Bronchial epithelial cell (primary cell): ENCODE data around the gene E2F8. TPM values are rescaled to one million over a fixed set of nuclear protein-coding genes. Genes with fewer than 3 reads are reported as not detected.

Experiments used
- DNase-seq: peaks from one replicate; pipeline ENCODE4 v3.0.0-alpha.2; 2010; ENCODE audit warnings: low read depth
- FAIRE-seq: peaks from 2 replicates; lab custom pipeline; 2011; peaks lifted over from hg19 to GRCh38; lab: Jason Lieb, UNC
- H3K27me3 ChIP-seq: 2 replicates; pipeline ENCODE4 v1.5.1; 2011; ENCODE audit warnings: low read length; ENCODE audit not compliant: control insufficient read depth, insufficient read depth
- H3K36me3 ChIP-seq: 2 replicates; pipeline ENCODE4 v1.5.1; 2011; ENCODE audit warnings: low read length; ENCODE audit not compliant: control insufficient read depth, insufficient read depth
- H3K4me3 ChIP-seq: 2 replicates; pipeline ENCODE4 v1.5.1; 2011; ENCODE audit warnings: mild to moderate bottlenecking, low read depth, low read length, control low read depth
- total RNA-seq: library from RNA; depleted of rRNA; stranded (reverse); fragments of >200 nt; gene quantifications from 2 replicates; pipeline ENCODE4 v1.2.1, GENCODE V29; 2014
- TF ChIP-seq, protein P1 (sequence below): IDR thresholded peaks from 2 replicates; pipeline ENCODE4 v1.5.1; 2011; ENCODE audit warnings: mild to moderate bottlenecking, moderate library complexity, low read length, control low read depth, inconsistent platforms; ENCODE audit not compliant: insufficient read depth, severe bottlenecking

The E2F8 gene
- total RNA-seq, 1 donor from 2014 or later = 0.26 TPM

DNA sequence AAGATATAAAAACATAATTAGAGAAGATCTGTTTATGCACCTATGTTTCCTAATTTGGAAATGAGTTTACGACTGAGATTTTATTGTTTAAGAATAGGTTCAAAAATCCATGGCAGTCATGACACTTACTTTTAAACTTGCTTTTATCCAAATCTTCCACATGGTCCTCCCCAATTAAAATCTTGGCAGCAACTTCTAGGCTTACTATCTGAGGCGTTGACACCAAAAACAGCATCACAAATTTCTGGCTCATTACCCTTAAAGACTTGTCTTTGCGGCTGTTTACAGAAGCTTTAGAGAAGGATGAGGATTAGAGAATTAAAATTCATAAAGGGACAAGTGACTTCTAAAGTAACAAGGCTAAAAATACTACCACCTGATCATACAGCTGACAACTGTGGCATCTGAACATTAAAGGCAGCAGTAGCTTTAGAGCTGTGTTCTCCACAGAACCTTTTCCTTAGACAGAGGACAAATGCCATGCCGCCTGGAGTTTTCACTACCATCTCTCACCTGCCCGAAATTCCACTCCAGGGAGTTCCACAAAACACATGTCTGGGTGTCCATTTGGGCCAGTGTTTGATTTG is 6.4 kb downstream of the E2F8 start:
- no peak for DNase-seq
- Histone ChIP-seq H3K36me3 (peaks cover 4% of the 10 kb centered on the region), H3K27me3 (no peaks in the 10 kb centered on the region), H3K4me3 (no peak overlapping the region)
- TF ChIP-seq, protein P1, sequence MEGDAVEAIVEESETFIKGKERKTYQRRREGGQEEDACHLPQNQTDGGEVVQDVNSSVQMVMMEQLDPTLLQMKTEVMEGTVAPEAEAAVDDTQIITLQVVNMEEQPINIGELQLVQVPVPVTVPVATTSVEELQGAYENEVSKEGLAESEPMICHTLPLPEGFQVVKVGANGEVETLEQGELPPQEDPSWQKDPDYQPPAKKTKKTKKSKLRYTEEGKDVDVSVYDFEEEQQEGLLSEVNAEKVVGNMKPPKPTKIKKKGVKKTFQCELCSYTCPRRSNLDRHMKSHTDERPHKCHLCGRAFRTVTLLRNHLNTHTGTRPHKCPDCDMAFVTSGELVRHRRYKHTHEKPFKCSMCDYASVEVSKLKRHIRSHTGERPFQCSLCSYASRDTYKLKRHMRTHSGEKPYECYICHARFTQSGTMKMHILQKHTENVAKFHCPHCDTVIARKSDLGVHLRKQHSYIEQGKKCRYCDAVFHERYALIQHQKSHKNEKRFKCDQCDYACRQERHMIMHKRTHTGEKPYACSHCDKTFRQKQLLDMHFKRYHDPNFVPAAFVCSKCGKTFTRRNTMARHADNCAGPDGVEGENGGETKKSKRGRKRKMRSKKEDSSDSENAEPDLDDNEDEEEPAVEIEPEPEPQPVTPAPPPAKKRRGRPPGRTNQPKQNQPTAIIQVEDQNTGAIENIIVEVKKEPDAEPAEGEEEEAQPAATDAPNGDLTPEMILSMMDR = no peak
- no peak for FAIRE-seq

DNA sequence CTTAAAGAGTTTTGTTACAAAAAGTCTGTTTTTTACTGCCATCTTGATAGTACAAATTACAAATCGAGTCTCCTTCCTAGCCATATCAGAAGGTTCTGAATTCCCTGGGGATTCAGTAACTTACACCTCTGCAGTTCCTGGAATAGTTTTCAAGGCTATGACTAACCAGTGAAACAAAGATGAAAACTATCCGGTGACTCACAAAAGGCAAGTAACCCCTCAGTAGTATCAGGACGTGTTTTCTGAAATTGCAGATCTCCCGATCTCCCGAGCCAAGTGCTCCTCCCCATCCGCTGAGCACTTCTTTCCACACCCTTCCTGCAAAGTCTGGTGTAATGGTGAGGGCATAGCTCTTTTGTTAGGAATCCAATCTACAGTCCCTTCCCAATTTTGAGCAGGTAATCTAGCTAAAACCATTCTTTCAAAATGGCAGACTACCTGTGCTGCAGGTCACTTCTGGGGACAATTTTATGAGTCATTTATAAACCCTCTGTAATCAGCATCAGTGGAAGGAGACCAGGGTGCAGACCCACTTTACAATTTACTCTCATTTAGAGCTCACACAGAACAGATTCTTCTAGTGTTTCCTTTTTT is 7.7 kb downstream of the E2F8 start:
- TF ChIP-seq, protein P1 = no peak
- Histone ChIP-seq H3K27me3 (no peaks in the 10 kb centered on the region), H3K4me3 (no peak overlapping the region), H3K36me3 (peaks cover 4% of the 10 kb centered on the region)
- peak; percentile 98 for DNase-seq
- peak; percentile 95 for FAIRE-seq

DNA sequence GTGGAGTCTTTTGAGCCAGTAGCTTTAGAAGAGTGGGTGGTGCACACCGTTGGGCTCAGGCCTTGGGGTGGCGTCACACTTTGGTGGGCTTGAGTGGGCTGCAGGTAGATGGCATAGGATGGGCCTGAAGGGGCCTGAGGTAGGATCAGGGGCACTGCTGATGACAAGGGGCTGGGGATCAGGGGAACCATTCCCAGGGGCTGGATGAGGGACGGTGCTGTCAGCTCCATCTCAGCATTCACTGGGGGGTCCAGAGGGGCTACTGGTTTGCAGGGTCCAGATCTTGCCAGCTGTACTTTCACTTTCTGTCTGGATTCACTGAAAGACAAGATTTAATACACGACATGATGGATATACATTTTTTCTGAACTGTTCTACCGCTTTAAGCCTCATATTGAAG is 11.1 kb downstream of the E2F8 start:
- TF ChIP-seq, protein P1 = no peak
- FAIRE-seq = no peak
- H3K27me3 ChIP-seq = no peaks in the 10 kb centered on the region
- DNase-seq = no peak
- no peak overlapping the region for H3K4me3 ChIP-seq
- H3K36me3 ChIP-seq = peaks cover 4% of the 10 kb centered on the region

DNA sequence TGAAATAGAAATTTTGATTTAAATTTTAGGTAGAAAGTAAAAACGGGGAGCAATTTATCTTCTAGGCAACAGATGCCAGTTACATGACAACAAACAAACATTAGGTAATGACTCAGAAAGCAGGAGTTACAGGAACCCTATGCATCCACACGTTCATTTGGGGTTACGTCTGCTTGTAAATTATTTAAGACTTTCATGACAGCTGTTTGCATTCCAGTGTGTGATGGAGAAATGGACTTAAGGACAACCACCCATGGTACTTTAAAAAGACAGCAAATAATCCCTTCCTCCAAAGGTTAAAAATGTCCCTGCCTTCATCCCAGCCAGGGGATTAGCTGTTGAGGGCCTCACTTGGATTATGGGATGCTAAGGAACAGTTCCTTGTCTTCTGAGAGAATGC is 11.8 kb downstream of the E2F8 start:
- DNase-seq = no peak
- H3K36me3 ChIP-seq = peaks cover 2% of the 10 kb centered on the region
- no peak for FAIRE-seq
- no peak overlapping the region for H3K4me3 ChIP-seq
- TF ChIP-seq, protein P1 = no peak
- no peaks in the 10 kb centered on the region for H3K27me3 ChIP-seq

DNA sequence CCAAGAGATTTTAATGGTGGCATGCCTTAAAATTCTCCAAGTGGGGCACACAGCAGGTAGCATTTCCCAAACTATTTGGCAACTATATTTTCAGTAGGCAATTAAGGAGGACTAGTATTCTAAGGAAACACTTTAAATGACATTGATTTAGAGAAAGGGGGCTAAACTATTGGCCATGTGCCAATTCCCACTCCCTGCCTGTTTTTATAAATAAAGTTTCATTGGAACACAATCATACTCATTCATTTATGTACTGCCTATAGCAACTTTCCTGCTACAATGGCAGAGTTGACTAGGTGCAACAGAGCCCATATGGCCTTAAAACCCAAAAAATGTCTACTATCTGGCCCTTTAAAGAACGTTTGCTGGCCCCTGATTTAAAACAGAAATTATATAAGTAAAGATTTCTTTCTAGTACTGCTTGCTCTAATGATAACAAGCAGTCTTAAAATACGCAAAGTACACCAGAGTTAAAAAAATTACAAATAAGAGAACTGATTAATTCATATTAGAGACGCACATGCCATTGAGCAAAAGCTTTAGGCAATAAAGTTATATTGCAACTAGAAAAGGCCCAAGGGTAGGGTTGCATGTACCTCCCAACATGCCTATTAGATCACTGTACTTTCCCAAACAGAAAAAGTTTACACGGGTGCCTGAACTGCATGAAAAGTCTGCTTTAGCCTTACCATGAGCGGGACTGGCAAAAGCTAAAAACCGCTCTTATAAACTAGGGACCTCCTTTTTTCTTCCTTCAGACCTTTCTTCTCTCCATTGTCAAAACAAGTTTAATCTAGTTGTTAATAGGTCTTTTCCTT is 14.2 kb downstream of the E2F8 start:
- peaks cover 2% of the 10 kb centered on the region for H3K36me3 ChIP-seq
- no peak overlapping the region for H3K4me3 ChIP-seq
- no peaks in the 10 kb centered on the region for H3K27me3 ChIP-seq
- FAIRE-seq (no peak), DNase-seq (no peak)
- TF ChIP-seq, protein P1 = no peak
